Activated gamma-delta T cell (primary cell): ENCODE data around the gene IRAK4.

Experiments
- DNase-seq: peaks from one replicate; lab custom pipeline; 2025; lab: John Stamatoyannopoulos, UW

Gene IRAK4

GRCh38 chr12:43836475-43836989, 77.8 kb downstream of the IRAK4 start:
- DNase-seq, result no peak
